Right lobe of liver (tissue), 4 donors: ENCODE results near the gene DYNLRB1.

Experiments
- POLR2A ChIP-seq: fragments of 450-650 bp; IDR thresholded peaks from one replicate; pipeline ENCODE4 v1.6.1; 2017; ENCODE audit warnings: antibody characterized with exemption, mild to moderate bottlenecking
- TF ChIP-seq, protein P1 (sequence below), 4 donors: fragments of 200-600 bp in 3 of 4; fragments of 450-650 bp in 1 of 4; IDR thresholded peaks; one replicate each; pipeline versions ENCODE4 v1.5.1 to v1.8.0; 2016 to 2022; ENCODE audit warnings: antibody characterized with exemption in 4 of 4, mild to moderate bottlenecking in 2 of 4
- donor health status: DM: no; HTN: no; CAD: no.
- donor health status: DM: no; HTN: no; CAD: no.
- donor health status: DM: no; HTN: yes; CAD: no.

DNA sequence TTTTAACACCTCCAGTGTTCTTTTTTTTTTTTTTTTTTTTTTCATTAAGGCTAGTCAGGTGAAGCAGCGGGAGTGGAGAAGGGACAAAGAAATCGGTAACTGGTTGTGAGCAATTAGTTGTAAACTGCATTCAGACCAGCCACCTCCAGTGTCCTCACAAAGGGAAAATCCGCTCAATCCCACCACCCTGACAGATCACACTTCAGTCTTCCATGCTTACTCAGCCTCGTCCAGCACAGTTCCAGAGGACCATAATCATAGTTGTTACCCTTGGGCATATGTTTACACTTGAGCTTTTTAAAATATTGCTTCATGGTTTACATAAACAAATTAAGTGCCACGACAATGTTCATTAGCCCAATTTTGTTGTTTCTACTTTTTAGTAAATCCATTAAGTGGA is 10.2 kb downstream of the DYNLRB1 start:
- TF ChIP-seq, protein P1, sequence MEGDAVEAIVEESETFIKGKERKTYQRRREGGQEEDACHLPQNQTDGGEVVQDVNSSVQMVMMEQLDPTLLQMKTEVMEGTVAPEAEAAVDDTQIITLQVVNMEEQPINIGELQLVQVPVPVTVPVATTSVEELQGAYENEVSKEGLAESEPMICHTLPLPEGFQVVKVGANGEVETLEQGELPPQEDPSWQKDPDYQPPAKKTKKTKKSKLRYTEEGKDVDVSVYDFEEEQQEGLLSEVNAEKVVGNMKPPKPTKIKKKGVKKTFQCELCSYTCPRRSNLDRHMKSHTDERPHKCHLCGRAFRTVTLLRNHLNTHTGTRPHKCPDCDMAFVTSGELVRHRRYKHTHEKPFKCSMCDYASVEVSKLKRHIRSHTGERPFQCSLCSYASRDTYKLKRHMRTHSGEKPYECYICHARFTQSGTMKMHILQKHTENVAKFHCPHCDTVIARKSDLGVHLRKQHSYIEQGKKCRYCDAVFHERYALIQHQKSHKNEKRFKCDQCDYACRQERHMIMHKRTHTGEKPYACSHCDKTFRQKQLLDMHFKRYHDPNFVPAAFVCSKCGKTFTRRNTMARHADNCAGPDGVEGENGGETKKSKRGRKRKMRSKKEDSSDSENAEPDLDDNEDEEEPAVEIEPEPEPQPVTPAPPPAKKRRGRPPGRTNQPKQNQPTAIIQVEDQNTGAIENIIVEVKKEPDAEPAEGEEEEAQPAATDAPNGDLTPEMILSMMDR (IDR thresholded peaks at IDR 0.05), result no peak
- TF ChIP-seq POLR2A, result no peak
